Measurements from ENCODE around the gene FOXP2. TPM values are rescaled to one million over a fixed set of nuclear protein-coding genes. Genes with fewer than 3 reads are reported as not detected.
"Not testable (repeated sequence)": the region's sequence is repeated elsewhere in the genome, so short reads cannot be mapped to it uniquely, and the experiment has no call there.

The FOXP2 gene
- total RNA-seq, 8 experiments from 2014 or later, result 1.1 to 10.3 (median 6.7) TPM

- no peak for ATAC-seq (replicated peaks in 6 of 8)
- H3K27ac ChIP-seq, result no peak overlapping the region
- H3K4me3 ChIP-seq, result no peak overlapping the region
- peaks cover 0 to 4% of the 10 kb centered on the region in 2 donors for H3K4me1 ChIP-seq (replicated peaks in 1 of 2)
- in situ Hi-C loops (cut with MboI; ENCODE audit: low pct_unique_long_range_greater_than_20kb in 2 of 9, low sequenced_read_pairs in 9 of 9, unreplicated experiment in 9 of 9), result no loop called here
Observed at GRCh38 chr7:114478384-114478783, 63.8 kb downstream of the FOXP2 start.

GRCh38 chr7:114481999-114482398 is 67.4 kb downstream of the FOXP2 start:
- Histone ChIP-seq H3K4me1 (replicated peaks in 1 of 2) (no peaks in the 10 kb centered on the region), H3K27ac (no peak overlapping the region), H3K4me3 (no peak overlapping the region)
- 25 to 100% (median 84%) methylated on average over 1 to 2 of the region's 2 CpGs for WGBS, 10 experiments
- peak in 2 of 8 experiments; percentile 20 to 23 for ATAC-seq (replicated peaks in 6 of 8)
- in situ Hi-C loops (cut with MboI; ENCODE audit: low pct_unique_long_range_greater_than_20kb in 2 of 9, low sequenced_read_pairs in 9 of 9, unreplicated experiment in 9 of 9), result no loop called here

- Histone ChIP-seq H3K4me1 (replicated peaks in 1 of 2) (no peaks in the 10 kb centered on the region), H3K4me3 (no peak overlapping the region), H3K27ac (no peak overlapping the region)
- ATAC-seq (replicated peaks in 6 of 8), result no peak
- 50 to 100% (median 92%) methylated on average over 2 of the region's 2 CpGs; no CpG with 5 or more reads in 1 of the 10 experiments for WGBS, 10 experiments
- in situ Hi-C loops (cut with MboI; ENCODE audit: low pct_unique_long_range_greater_than_20kb in 2 of 9, low sequenced_read_pairs in 9 of 9, unreplicated experiment in 9 of 9), result no loop called here
Observed at GRCh38 chr7:114484226-114484625, 69.6 kb downstream of the FOXP2 start.

- H3K27ac ChIP-seq, result no peak overlapping the region
- WGBS, 10 experiments, result 17% methylated on average over 1 of the region's 1 CpG; no CpG with 5 or more reads in 9 of the 10 experiments
- in situ Hi-C loops (cut with MboI; ENCODE audit: low pct_unique_long_range_greater_than_20kb in 2 of 9, low sequenced_read_pairs in 9 of 9, unreplicated experiment in 9 of 9), result no loop called here
- no peak for ATAC-seq (replicated peaks in 6 of 8)
- H3K4me1 ChIP-seq (replicated peaks in 1 of 2), result no peaks in the 10 kb centered on the region
- H3K4me3 ChIP-seq, result no peak overlapping the region
Observed at GRCh38 chr7:114487174-114487573, 72.6 kb downstream of the FOXP2 start.

GRCh38 chr7:114488696-114489095 is 74.1 kb downstream of the FOXP2 start:
- no peak overlapping the region for H3K27ac ChIP-seq
- ATAC-seq (replicated peaks in 6 of 8), result no peak
- H3K4me3 ChIP-seq, result no peak overlapping the region
- no peaks in the 10 kb centered on the region for H3K4me1 ChIP-seq (replicated peaks in 1 of 2)
- WGBS, 10 experiments, result 20 to 100% (median 85%) methylated on average over 1 to 2 of the region's 2 CpGs
- in situ Hi-C loops (cut with MboI; ENCODE audit: low pct_unique_long_range_greater_than_20kb in 2 of 9, low sequenced_read_pairs in 9 of 9, unreplicated experiment in 9 of 9), result no loop called here

- 100% methylated on average over 1 of the region's 1 CpG; no CpG with 5 or more reads in 5 of the 10 experiments for WGBS, 10 experiments
- ATAC-seq (replicated peaks in 6 of 8); H3K4me3 ChIP-seq; in situ Hi-C loops (cut with MboI; ENCODE audit: low pct_unique_long_range_greater_than_20kb in 2 of 9, low sequenced_read_pairs in 9 of 9, unreplicated experiment in 9 of 9); H3K4me1 ChIP-seq (replicated peaks in 1 of 2); H3K27ac ChIP-seq: not testable (repeated sequence)
Observed at GRCh38 chr7:114497491-114497890, 82.9 kb downstream of the FOXP2 start.

GRCh38 chr7:114502454-114503254 is 88.0 kb downstream of the FOXP2 start:
- Histone ChIP-seq H3K27ac (no peak overlapping the region), H3K4me1 (replicated peaks in 1 of 2) (peaks cover 0 to 2% of the 10 kb centered on the region in 2 donors), H3K4me3 (no peak overlapping the region)
- WGBS, 10 experiments, result 4 to 93% (median 66%) methylated on average over 1 to 5 of the region's 5 CpGs
- peak in 4 of 8 experiments; percentile 39 to 85 (median 56) for ATAC-seq (replicated peaks in 6 of 8)
- in situ Hi-C loops (cut with MboI; ENCODE audit: low pct_unique_long_range_greater_than_20kb in 2 of 9, low sequenced_read_pairs in 9 of 9, unreplicated experiment in 9 of 9), result no loop called here

- in situ Hi-C loops (cut with MboI; ENCODE audit: low pct_unique_long_range_greater_than_20kb in 2 of 9, low sequenced_read_pairs in 9 of 9, unreplicated experiment in 9 of 9), result no loop called here
- peaks cover 0 to 2% of the 10 kb centered on the region in 2 donors for H3K4me1 ChIP-seq (replicated peaks in 1 of 2)
- H3K4me3 ChIP-seq, result no peak overlapping the region
- ATAC-seq (replicated peaks in 6 of 8), result peak in 2 of 8 experiments; percentile 27 to 71
- H3K27ac ChIP-seq, result no peak overlapping the region
- 7 to 100% (median 75%) methylated on average over 1 of the region's 1 CpG; no CpG with 5 or more reads in 3 of the 10 experiments for WGBS, 10 experiments
Observed at GRCh38 chr7:114504586-114504985, 90.0 kb downstream of the FOXP2 start.

- WGBS, 10 experiments, result 0 to 100% (median 70%) methylated on average over 1 of the region's 1 CpG; no CpG with 5 or more reads in 1 of the 10 experiments
- no peak overlapping the region for H3K4me3 ChIP-seq
Observed at GRCh38 chr7:114507381-114507780, 92.8 kb downstream of the FOXP2 start.

GRCh38 chr7:114508086-114508485 is 93.5 kb downstream of the FOXP2 start:
- Histone ChIP-seq H3K27ac (no peak overlapping the region), H3K4me1 (replicated peaks in 1 of 2) (peaks cover 0 to 2% of the 10 kb centered on the region in 2 donors), H3K4me3 (no peak overlapping the region)
- in situ Hi-C loops (cut with MboI; ENCODE audit: low pct_unique_long_range_greater_than_20kb in 2 of 9, low sequenced_read_pairs in 9 of 9, unreplicated experiment in 9 of 9), result no loop called here
- ATAC-seq (replicated peaks in 6 of 8), result no peak

More at GRCh38 chr7:114507381-114507780, 92.8 kb downstream of the FOXP2 start:
- H3K4me1 ChIP-seq (replicated peaks in 1 of 2), result peaks cover 0 to 2% of the 10 kb centered on the region in 2 donors
- no peak overlapping the region for H3K27ac ChIP-seq
- no peak for ATAC-seq (replicated peaks in 6 of 8)
- in situ Hi-C loops (cut with MboI; ENCODE audit: low pct_unique_long_range_greater_than_20kb in 2 of 9, low sequenced_read_pairs in 9 of 9, unreplicated experiment in 9 of 9), result no loop called here

GRCh38 chr7:114510824-114511223 is 96.2 kb downstream of the FOXP2 start:
- WGBS, 10 experiments, result 80% methylated on average over 1 of the region's 1 CpG; no CpG with 5 or more reads in 9 of the 10 experiments
- in situ Hi-C loops (cut with MboI; ENCODE audit: low pct_unique_long_range_greater_than_20kb in 2 of 9, low sequenced_read_pairs in 9 of 9, unreplicated experiment in 9 of 9); H3K4me3 ChIP-seq; H3K4me1 ChIP-seq (replicated peaks in 1 of 2); ATAC-seq (replicated peaks in 6 of 8); H3K27ac ChIP-seq: not testable (repeated sequence)

- 14 to 100% (median 89%) methylated on average over 1 of the region's 1 CpG; no CpG with 5 or more reads in 5 of the 10 experiments for WGBS, 10 experiments
- no peak overlapping the region for H3K27ac ChIP-seq
- H3K4me3 ChIP-seq, result no peak overlapping the region
- ATAC-seq (replicated peaks in 6 of 8), result no peak
- in situ Hi-C loops (cut with MboI; ENCODE audit: low pct_unique_long_range_greater_than_20kb in 2 of 9, low sequenced_read_pairs in 9 of 9, unreplicated experiment in 9 of 9), result no loop called here
- H3K4me1 ChIP-seq (replicated peaks in 1 of 2), result no peaks in the 10 kb centered on the region
Observed at GRCh38 chr7:114519240-114519639, 104.6 kb downstream of the FOXP2 start.

- Histone ChIP-seq H3K27ac (no peak overlapping the region), H3K4me1 (replicated peaks in 1 of 2) (no peaks in the 10 kb centered on the region), H3K4me3 (no peak overlapping the region)
- 57 to 100% (median 88%) methylated on average over 1 of the region's 1 CpG; no CpG with 5 or more reads in 4 of the 10 experiments for WGBS, 10 experiments
- in situ Hi-C loops (cut with MboI; ENCODE audit: low pct_unique_long_range_greater_than_20kb in 2 of 9, low sequenced_read_pairs in 9 of 9, unreplicated experiment in 9 of 9), result no loop called here
- no peak for ATAC-seq (replicated peaks in 6 of 8)
Observed at GRCh38 chr7:114522081-114522480, 107.5 kb downstream of the FOXP2 start.

- WGBS, 10 experiments, result 86 to 100% (median 93%) methylated on average over 1 to 3 of the region's 3 CpGs; no CpG with 5 or more reads in 1 of the 10 experiments
- Histone ChIP-seq H3K27ac (no peak overlapping the region), H3K4me3 (no peak overlapping the region), H3K4me1 (replicated peaks in 1 of 2) (peaks cover 5 to 6% of the 10 kb centered on the region in 2 donors)
- in situ Hi-C loops (cut with MboI; ENCODE audit: low pct_unique_long_range_greater_than_20kb in 2 of 9, low sequenced_read_pairs in 9 of 9, unreplicated experiment in 9 of 9), result no loop called here
- no peak for ATAC-seq (replicated peaks in 6 of 8)
Observed at GRCh38 chr7:114527589-114527988, 113.0 kb downstream of the FOXP2 start.

All from motor neuron (in vitro differentiated cells).